Neuronal stem cell (in vitro differentiated cells): ENCODE data around the gene SERPINB11.

Experiments used
- DNase-seq: peaks from one replicate; pipeline ENCODE4 v3.0.0-alpha.2; 2013; ENCODE audit warnings: low spot score
- H2AFZ ChIP-seq: one replicate; pipeline ENCODE4 v1.6.1; 2013; ENCODE audit warnings: mild to moderate bottlenecking, low read length, inconsistent platforms
- H2AK5ac ChIP-seq: 2 replicates; pipeline ENCODE4 v1.6.1; 2013; ENCODE audit warnings: low read depth, mild to moderate bottlenecking, inconsistent platforms, low read length, moderate library complexity, mixed read lengths
- H2BK120ac ChIP-seq: 2 replicates; pipeline ENCODE4 v1.6.1; 2013; ENCODE audit warnings: low read depth, mild to moderate bottlenecking, inconsistent platforms, low read length, moderate library complexity, mixed read lengths
- H2BK12ac ChIP-seq: one replicate; pipeline ENCODE4 v1.6.1; 2013; ENCODE audit warnings: low read length, inconsistent platforms
- H2BK15ac ChIP-seq: 2 replicates; pipeline ENCODE4 v1.6.1; 2013; ENCODE audit warnings: mild to moderate bottlenecking, low read length, inconsistent platforms, mixed read lengths
- H2BK5ac ChIP-seq: one replicate; pipeline ENCODE4 v1.6.1; 2013; ENCODE audit warnings: inconsistent platforms, mild to moderate bottlenecking, low read length, moderate library complexity
- H3K14ac ChIP-seq: one replicate; pipeline ENCODE4 v1.6.1; 2013; ENCODE audit warnings: low read length, inconsistent platforms
- H3K18ac ChIP-seq: 2 replicates; pipeline ENCODE4 v1.6.1; 2013; ENCODE audit warnings: low read length, inconsistent platforms
- H3K23ac ChIP-seq: 2 replicates; pipeline ENCODE4 v1.6.1; 2013; ENCODE audit warnings: low read depth, mild to moderate bottlenecking, mixed read lengths, low read length, inconsistent platforms; ENCODE audit not compliant: poor library complexity
- H3K27ac ChIP-seq: replicated peaks from 3 replicates; pipeline ENCODE4 v1.5.1; 2013; ENCODE audit warnings: low read length, inconsistent platforms
- H3K27me3 ChIP-seq, 3 experiments: 2 replicates each; pipeline ENCODE4 v1.6.1; 2013; ENCODE audit warnings: low read length in 3 of 3, mild to moderate bottlenecking in 2 of 3, inconsistent platforms in 1 of 3, low read depth in 1 of 3, mixed read lengths in 1 of 3, moderate library complexity in 1 of 3; ENCODE audit not compliant: control insufficient read depth in 3 of 3, insufficient read depth in 3 of 3
- H3K36me3 ChIP-seq, 2 donors: replicated peaks in 1 of 2; 2 replicates each; pipeline ENCODE4 v1.6.1; 2013; ENCODE audit warnings: low read length in 2 of 2; ENCODE audit not compliant: control insufficient read depth in 2 of 2, insufficient read depth in 2 of 2
- H3K4ac ChIP-seq: 2 replicates; pipeline ENCODE4 v1.6.1; 2013; ENCODE audit warnings: inconsistent platforms, mild to moderate bottlenecking, low read length, moderate library complexity
- H3K4me1 ChIP-seq, 2 donors: 1 replicate in 1 of 2; 2 replicates in 1 of 2; pipeline ENCODE4 v1.6.1; 2013; ENCODE audit warnings: low read length in 2 of 2, low read depth in 1 of 2; ENCODE audit not compliant: control insufficient read depth in 2 of 2, insufficient read depth in 1 of 2
- H3K4me2 ChIP-seq: one replicate; pipeline ENCODE4 v1.6.1; 2013; ENCODE audit warnings: mild to moderate bottlenecking, low read length, inconsistent platforms; ENCODE audit not compliant: insufficient read depth, poor library complexity, severe bottlenecking
- H3K4me3 ChIP-seq, 2 donors: 2 replicates each; pipeline ENCODE4 v1.5.1; 2013; ENCODE audit warnings: low read length in 2 of 2, mild to moderate bottlenecking in 2 of 2, inconsistent platforms in 1 of 2, moderate library complexity in 1 of 2
- H3K79me1 ChIP-seq: one replicate; pipeline ENCODE4 v1.6.1; 2013; ENCODE audit warnings: low read depth, mild to moderate bottlenecking, inconsistent platforms, low read length, moderate library complexity
- H3K9ac ChIP-seq: one replicate; pipeline ENCODE4 v1.6.1; 2013; ENCODE audit warnings: mild to moderate bottlenecking, low read depth, low read length, inconsistent platforms; ENCODE audit not compliant: poor library complexity
- H3K9me3 ChIP-seq, 2 donors: replicated peaks in 1 of 2; 2 replicates each; pipeline versions ENCODE3 to v1.6.1; 2013; ENCODE audit warnings: low read length in 2 of 2, mild to moderate bottlenecking in 2 of 2, inconsistent platforms in 1 of 2, low read depth in 1 of 2, mixed read lengths in 1 of 2, moderate library complexity in 1 of 2; ENCODE audit not compliant: control insufficient read depth in 2 of 2, insufficient read depth in 1 of 2
- H4K8ac ChIP-seq: one replicate; pipeline ENCODE4 v1.6.1; 2013; ENCODE audit warnings: low read depth, mild to moderate bottlenecking, inconsistent platforms, low read length, moderate library complexity
- H4K91ac ChIP-seq: one replicate; pipeline ENCODE4 v1.6.1; 2013; ENCODE audit warnings: low read length, low read depth, mild to moderate bottlenecking, inconsistent platforms; ENCODE audit not compliant: poor library complexity
- WGBS, 2 donors: extraction: QIAGEN DNeasy Blood & Tissue Kit; methylation state at CpG; one replicate each; pipeline ENCODE4 v1.1.7; 2013; ENCODE audit warnings: missing lambda C conversion rate in 2 of 2, mixed read lengths in 1 of 2; ENCODE audit not compliant: insufficient read length in 2 of 2, insufficient replicate concordance in 1 of 2; ENCODE audit errors: extremely low coverage in 2 of 2; 5-methylcytosine and 5-hydroxymethylcytosine counted together

SERPINB11 gene

DNA sequence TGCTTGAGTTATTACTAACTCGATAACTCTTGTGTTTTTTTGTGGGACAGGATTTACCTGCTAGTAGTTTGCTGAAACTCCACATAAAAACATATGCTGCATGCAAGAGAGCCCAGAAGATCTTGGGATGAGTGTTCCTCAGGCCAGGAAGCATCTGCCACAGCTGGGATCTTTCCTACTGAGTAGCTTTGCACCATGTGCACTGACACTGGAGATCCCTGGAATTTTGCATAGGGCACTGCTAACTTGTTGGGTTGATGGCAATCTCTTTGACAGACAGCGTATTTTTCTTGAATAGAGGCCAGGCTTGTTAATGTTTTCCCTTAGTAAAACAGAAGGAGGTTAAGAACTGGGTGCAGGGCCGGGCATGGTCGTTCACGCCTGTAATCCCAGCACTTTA lies 808 bp upstream of the SERPINB11 start:
- no peak overlapping the region for H3K4me3 ChIP-seq
- H2AFZ ChIP-seq, result no peak overlapping the region
- DNase-seq, result no peak
- H4K8ac ChIP-seq, result no peak overlapping the region
- H3K9ac ChIP-seq, result no peak overlapping the region
- H3K23ac ChIP-seq, result no peak overlapping the region
- H3K14ac ChIP-seq, result no peak overlapping the region
- H3K18ac ChIP-seq, result no peak overlapping the region
- no peak overlapping the region for H3K27ac ChIP-seq
- H3K27me3 ChIP-seq, result no peaks in the 10 kb centered on the region
- H3K79me1 ChIP-seq, result no peaks in the 10 kb centered on the region
- no peak overlapping the region for H2BK5ac ChIP-seq
- no peaks in the 10 kb centered on the region for H3K36me3 ChIP-seq
- H2AK5ac ChIP-seq, result no peak overlapping the region
- H4K91ac ChIP-seq, result no peak overlapping the region
- no peak overlapping the region for H3K4ac ChIP-seq
- no peaks in the 10 kb centered on the region for H3K9me3 ChIP-seq
- H2BK15ac ChIP-seq, result no peak overlapping the region
- H2BK120ac ChIP-seq, result no peak overlapping the region
- H3K4me1 ChIP-seq, result no peaks in the 10 kb centered on the region
- no peak overlapping the region for H3K4me2 ChIP-seq
- no peak overlapping the region for H2BK12ac ChIP-seq
- no CpG with 5 or more reads among the region's 5 CpGs for WGBS, 2 donors

GRCh38 chr18:63705401-63705800 lies 2.6 kb downstream of the SERPINB11 start:
- Histone ChIP-seq H3K14ac (no peak overlapping the region), H4K91ac (no peak overlapping the region)
- WGBS, 2 donors, result no CpG with 5 or more reads among the region's 2 CpGs

GRCh38 chr18:63707816-63708215 lies 5.1 kb downstream of the SERPINB11 start:
- Histone ChIP-seq H3K9ac (no peak overlapping the region), H2BK15ac (no peak overlapping the region), H2BK5ac (no peak overlapping the region), H2BK120ac (no peak overlapping the region), H3K4ac (no peak overlapping the region), H2BK12ac (no peak overlapping the region), H4K91ac (no peak overlapping the region), H3K14ac (no peak overlapping the region), H3K27ac (no peak overlapping the region), H3K79me1 (no peaks in the 10 kb centered on the region), H3K4me2 (no peak overlapping the region), H2AFZ (no peak overlapping the region), H3K4me3 (no peak overlapping the region), H3K36me3 (no peaks in the 10 kb centered on the region), H3K4me1 (no peaks in the 10 kb centered on the region), H2AK5ac (no peak overlapping the region), H3K9me3 (no peaks in the 10 kb centered on the region), H3K23ac (no peak overlapping the region), H4K8ac (no peak overlapping the region), H3K18ac (no peak overlapping the region), H3K27me3 (no peaks in the 10 kb centered on the region)
- no CpG with 5 or more reads among the region's 1 CpG for WGBS, 2 donors
- DNase-seq, result no peak

More at GRCh38 chr18:63705401-63705800, 2.6 kb downstream of the SERPINB11 start:
- Histone ChIP-seq H3K4me3 (no peak overlapping the region), H2BK12ac (no peak overlapping the region), H3K27me3 (no peaks in the 10 kb centered on the region), H3K79me1 (no peaks in the 10 kb centered on the region), H3K4me2 (no peak overlapping the region), H2AK5ac (no peak overlapping the region), H3K4ac (no peak overlapping the region), H3K36me3 (no peaks in the 10 kb centered on the region), H2BK5ac (no peak overlapping the region), H2BK120ac (no peak overlapping the region), H3K4me1 (no peaks in the 10 kb centered on the region), H4K8ac (no peak overlapping the region), H3K9ac (no peak overlapping the region), H2BK15ac (no peak overlapping the region), H3K9me3 (no peaks in the 10 kb centered on the region), H3K27ac (no peak overlapping the region), H3K23ac (no peak overlapping the region), H2AFZ (no peak overlapping the region), H3K18ac (no peak overlapping the region)
- DNase-seq, result no peak

DNA sequence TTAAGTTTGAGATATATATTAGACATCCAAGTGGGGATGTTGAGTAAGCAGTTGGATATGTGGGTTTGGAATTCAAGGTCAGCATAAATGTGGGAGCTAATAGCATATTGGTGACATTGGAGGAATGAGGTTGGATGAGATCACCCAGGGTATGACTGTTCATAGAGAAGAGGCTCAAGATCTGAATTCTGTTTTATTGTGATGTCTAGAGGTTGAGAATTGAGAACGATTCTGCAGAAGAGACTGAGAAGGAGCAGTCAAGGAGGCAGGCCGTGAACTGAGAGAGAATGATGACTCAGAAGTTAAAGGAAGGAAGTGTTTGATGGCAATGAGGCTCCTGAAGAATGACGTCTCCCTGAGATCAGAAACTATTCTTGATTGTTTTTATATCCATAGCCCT lies 5.9 kb downstream of the SERPINB11 start:
- H4K91ac ChIP-seq, result no peak overlapping the region
- no peaks in the 10 kb centered on the region for H3K4me1 ChIP-seq
- no peak overlapping the region for H4K8ac ChIP-seq
- no peak overlapping the region for H3K18ac ChIP-seq
- no peak overlapping the region for H3K14ac ChIP-seq
- H3K4me2 ChIP-seq, result no peak overlapping the region
- H3K4me3 ChIP-seq, result no peak overlapping the region
- no peak overlapping the region for H3K4ac ChIP-seq
- no peak overlapping the region for H2AK5ac ChIP-seq
- H3K9ac ChIP-seq, result no peak overlapping the region
- DNase-seq, result no peak
- H2BK5ac ChIP-seq, result no peak overlapping the region
- H2BK12ac ChIP-seq, result no peak overlapping the region
- H3K9me3 ChIP-seq, result no peaks in the 10 kb centered on the region
- H2BK120ac ChIP-seq, result no peak overlapping the region
- no peaks in the 10 kb centered on the region for H3K36me3 ChIP-seq
- no CpG with 5 or more reads among the region's 3 CpGs for WGBS, 2 donors
- no peak overlapping the region for H3K23ac ChIP-seq
- H3K27me3 ChIP-seq, result no peaks in the 10 kb centered on the region
- no peak overlapping the region for H2BK15ac ChIP-seq
- H3K79me1 ChIP-seq, result no peaks in the 10 kb centered on the region
- no peak overlapping the region for H2AFZ ChIP-seq
- no peak overlapping the region for H3K27ac ChIP-seq
